A549 (cell line): Measurements from ENCODE around the gene MTRR.

Experiments used
- CTCF ChIP-seq: fragments of >200 bp; sonication (Bioruptor Twin); formaldehyde crosslinking; IDR thresholded peaks from 3 replicates; pipeline ENCODE4 v1.5.1; 2016
- NFE2L2 ChIP-seq: fragments of 150-350 bp; conservative IDR thresholded peaks from 2 replicates; pipeline ENCODE4 v1.6.1; 2014; ENCODE audit warnings: low read length
- POLR2A ChIP-seq: IDR thresholded peaks from 2 replicates; pipeline ENCODE4 v1.6.1; 2012; ENCODE audit warnings: mild to moderate bottlenecking, low read length
- RAD21 ChIP-seq, 2 experiments: fragments of >200 bp in 1 of 2; sonication (Bioruptor Twin) in 1 of 2; formaldehyde crosslinking in 1 of 2; IDR thresholded peaks in 1 of 2; conservative IDR thresholded peaks in 1 of 2; 2 replicates in 1 of 2; 3 replicates in 1 of 2; pipeline ENCODE4 v1.6.1; 2012 to 2018; ENCODE audit warnings: inconsistent platforms in 1 of 2

- no peak for TF ChIP-seq RAD21 (conservative IDR thresholded peaks at IDR 0.05 in 1 of 2, IDR thresholded peaks at IDR 0.05 in 1 of 2)
- no peak for TF ChIP-seq POLR2A
- no peak for TF ChIP-seq CTCF
- no peak for TF ChIP-seq NFE2L2
Observed at GRCh38 chr5:7894439-7894838, 25.5 kb downstream of the MTRR start.
